Fibroblast of villous mesenchyme (primary cell): Measurements from ENCODE around the gene PRSS48. TPM values are rescaled to one million over a fixed set of nuclear protein-coding genes. Genes with fewer than 3 reads are reported as not detected.

Experiments
- DNase-seq: peaks from one replicate; pipeline ENCODE4 v3.0.0-alpha.2; 2010; ENCODE audit warnings: low read depth
- H3K4me3 ChIP-seq: 2 replicates; pipeline ENCODE4 v1.5.1; 2011; ENCODE audit warnings: low read depth, mild to moderate bottlenecking, low read length
- total RNA-seq: library from RNA; depleted of rRNA; stranded (reverse); fragments of >200 nt; gene quantifications from 2 replicates; pipeline ENCODE4 v1.2.3, GENCODE V29; 2012
- TF ChIP-seq, protein P1 (sequence below): IDR thresholded peaks from 2 replicates; pipeline ENCODE4 v1.5.1; 2012; ENCODE audit warnings: low read depth, mild to moderate bottlenecking, low read length; ENCODE audit not compliant: insufficient read depth

The PRSS48 gene
- total RNA-seq, 1 donor: not detected

DNA sequence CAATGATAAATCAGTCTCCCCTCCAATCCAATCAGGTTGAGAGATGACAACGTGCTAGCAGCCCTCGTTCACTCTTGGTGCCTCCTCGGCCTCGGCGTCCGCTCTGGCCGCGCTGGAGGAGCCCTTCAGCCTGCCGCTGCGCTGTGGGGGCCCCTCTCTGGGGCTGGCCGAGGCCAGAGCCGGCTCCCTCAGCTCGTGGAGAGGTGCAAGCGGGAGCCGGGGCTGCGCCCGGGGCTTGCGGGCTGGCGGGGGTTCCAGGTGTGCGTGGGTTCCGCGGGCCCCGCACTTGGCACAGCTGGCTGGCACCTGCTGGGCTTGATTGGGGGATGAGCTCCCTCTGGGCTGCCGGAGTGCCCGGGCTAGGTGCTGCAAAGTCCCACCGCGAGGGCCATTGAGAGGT is 40.9 kb upstream of the PRSS48 start:
- H3K4me3 ChIP-seq: no peak overlapping the region
- DNase-seq: no peak
- TF ChIP-seq, protein P1, sequence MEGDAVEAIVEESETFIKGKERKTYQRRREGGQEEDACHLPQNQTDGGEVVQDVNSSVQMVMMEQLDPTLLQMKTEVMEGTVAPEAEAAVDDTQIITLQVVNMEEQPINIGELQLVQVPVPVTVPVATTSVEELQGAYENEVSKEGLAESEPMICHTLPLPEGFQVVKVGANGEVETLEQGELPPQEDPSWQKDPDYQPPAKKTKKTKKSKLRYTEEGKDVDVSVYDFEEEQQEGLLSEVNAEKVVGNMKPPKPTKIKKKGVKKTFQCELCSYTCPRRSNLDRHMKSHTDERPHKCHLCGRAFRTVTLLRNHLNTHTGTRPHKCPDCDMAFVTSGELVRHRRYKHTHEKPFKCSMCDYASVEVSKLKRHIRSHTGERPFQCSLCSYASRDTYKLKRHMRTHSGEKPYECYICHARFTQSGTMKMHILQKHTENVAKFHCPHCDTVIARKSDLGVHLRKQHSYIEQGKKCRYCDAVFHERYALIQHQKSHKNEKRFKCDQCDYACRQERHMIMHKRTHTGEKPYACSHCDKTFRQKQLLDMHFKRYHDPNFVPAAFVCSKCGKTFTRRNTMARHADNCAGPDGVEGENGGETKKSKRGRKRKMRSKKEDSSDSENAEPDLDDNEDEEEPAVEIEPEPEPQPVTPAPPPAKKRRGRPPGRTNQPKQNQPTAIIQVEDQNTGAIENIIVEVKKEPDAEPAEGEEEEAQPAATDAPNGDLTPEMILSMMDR: no peak

- no peak for DNase-seq
- TF ChIP-seq, protein P1: no peak
- no peak overlapping the region for H3K4me3 ChIP-seq
These were observed 38.5 kb upstream of the PRSS48 start for GRCh38 chr4:151238477-151238876.

DNA sequence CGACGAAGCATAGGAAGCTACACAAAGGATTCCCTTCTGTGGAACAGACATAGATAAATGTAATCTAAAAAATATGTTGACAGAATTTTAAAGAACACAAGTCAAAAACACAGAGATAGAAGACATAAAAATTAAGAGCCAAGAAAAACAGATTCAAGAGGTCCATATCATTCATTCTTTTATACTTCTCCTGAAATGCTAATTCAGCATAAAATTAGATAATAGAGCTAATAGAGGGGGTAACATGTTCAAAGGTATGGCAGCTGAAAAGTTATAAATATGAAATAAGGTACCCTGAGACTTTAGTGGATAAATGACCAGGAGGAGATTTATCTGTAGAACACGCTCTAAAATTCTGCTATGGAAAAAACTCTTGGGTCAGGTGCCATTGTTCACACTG is 37.4 kb upstream of the PRSS48 start:
- no peak overlapping the region for H3K4me3 ChIP-seq
- no peak for DNase-seq
- TF ChIP-seq, protein P1: no peak

DNA sequence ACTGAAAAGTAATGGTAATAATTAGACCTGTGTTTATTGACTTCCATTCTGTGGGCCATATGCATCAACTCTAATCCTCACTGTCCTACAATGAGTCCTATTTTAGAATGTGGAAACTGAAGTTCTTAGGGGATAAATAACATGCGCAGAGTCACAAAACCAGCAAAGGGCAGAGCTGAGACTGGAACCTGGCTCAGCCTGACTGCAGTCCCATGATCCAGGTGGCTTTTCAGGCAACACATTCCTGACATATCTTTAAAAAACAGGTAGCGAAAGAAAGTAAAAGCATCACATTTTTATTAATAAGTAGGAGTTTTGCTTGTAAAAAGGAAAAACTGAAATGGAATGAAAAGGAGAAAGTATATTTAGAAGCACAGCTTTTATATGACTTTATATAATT is 34.7 kb upstream of the PRSS48 start:
- no peak overlapping the region for H3K4me3 ChIP-seq
- DNase-seq: no peak
- TF ChIP-seq, protein P1: no peak

DNA sequence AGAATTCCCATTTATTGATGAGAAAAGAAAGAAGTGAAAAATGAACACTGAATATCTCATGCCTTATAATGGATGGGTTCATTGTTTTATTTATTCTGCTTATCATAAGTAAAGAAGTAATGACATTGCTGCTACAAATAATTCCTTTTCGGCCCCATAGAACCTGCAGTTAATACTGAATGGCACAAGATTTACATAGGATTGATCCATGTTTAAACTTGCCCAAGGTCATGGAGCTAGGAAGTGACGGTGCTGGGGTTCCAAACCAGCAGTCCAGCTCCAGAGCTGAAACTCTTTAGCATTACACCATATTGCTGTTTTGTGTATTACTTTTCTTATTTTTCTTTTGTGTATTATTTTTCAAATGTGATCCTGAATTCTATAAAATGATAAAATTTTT is 30.2 kb upstream of the PRSS48 start:
- TF ChIP-seq, protein P1: no peak
- no peak overlapping the region for H3K4me3 ChIP-seq
- DNase-seq: no peak

- DNase-seq: no peak
- TF ChIP-seq, protein P1: no peak
- no peak overlapping the region for H3K4me3 ChIP-seq
These were observed 29.6 kb upstream of the PRSS48 start for GRCh38 chr4:151247395-151247794.

DNA sequence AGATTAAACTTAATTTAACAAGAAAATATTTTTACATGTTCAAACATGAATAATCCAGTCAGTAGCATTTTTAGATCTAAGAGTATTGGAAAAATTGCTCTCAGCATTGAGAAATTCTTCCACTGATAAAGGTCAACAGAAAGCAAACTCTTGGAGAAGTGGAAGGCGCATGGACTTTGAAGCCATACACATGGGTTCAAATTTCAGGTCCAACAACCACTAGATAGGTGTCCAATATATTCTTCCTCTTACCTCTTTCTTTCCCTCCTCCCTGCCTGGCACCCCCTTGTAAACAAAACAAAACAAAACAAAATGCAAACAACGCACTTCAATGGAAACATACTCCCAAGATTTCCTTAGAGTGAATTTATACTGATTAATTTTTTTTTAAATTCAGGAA is 28.4 kb upstream of the PRSS48 start:
- no peak overlapping the region for H3K4me3 ChIP-seq
- TF ChIP-seq, protein P1: no peak
- DNase-seq: no peak
